Stomach (tissue), 4 donors: ENCODE measurements around the gene ADTRP.

Experiments
- POLR2A ChIP-seq, 4 donors: fragments of 450-650 bp; IDR thresholded peaks; one replicate each; pipeline ENCODE4 v1.6.1; 2016; ENCODE audit warnings: antibody characterized with exemption in 4 of 4, control low read depth in 2 of 4, mild to moderate bottlenecking in 1 of 4, moderate library complexity in 1 of 4
- POLR2AphosphoS5 ChIP-seq, 3 donors: sonication (generic); formaldehyde crosslinking; IDR thresholded peaks; one replicate each; pipeline ENCODE4 v1.6.1; 2016; ENCODE audit warnings: antibody characterized with exemption in 3 of 3
- TF ChIP-seq, protein P1 (sequence below), 7 experiments: fragments of 450-650 bp in 4 of 7; fragments of 200-600 bp in 3 of 7; sonication (generic) in 3 of 7; IDR thresholded peaks; one replicate each; pipeline ENCODE4 v1.5.1; 2016 to 2019; ENCODE audit warnings: antibody characterized with exemption in 7 of 7, control low read depth in 2 of 7, mild to moderate bottlenecking in 1 of 7

DNA sequence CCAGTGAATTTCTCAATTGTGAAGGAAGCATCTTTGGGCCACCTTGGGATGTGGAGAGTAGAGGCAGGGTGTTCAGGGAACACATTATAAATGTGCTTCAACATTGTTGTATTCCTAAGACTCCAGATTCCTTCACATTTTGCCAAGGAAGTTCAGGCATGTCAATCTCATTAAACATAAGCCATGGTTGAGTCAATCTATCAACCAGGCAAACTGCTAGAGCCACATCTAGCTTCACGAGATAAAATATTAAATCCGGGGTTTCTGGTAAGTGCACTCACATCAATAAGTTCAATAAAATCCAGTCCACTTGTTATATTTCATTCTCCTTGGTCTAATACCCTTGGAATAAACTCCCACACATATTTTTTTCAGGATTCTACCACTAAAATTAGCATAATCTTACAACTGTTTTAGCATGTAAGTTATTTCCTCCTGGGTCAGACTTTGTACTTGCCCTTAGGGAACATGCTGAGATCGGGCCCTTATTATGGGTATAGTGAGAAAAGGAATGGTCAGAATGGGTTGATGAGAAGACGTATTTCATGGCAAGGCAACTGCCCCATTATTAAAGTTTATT, 93.6 kb downstream of the ADTRP start:
- TF ChIP-seq, protein P1, sequence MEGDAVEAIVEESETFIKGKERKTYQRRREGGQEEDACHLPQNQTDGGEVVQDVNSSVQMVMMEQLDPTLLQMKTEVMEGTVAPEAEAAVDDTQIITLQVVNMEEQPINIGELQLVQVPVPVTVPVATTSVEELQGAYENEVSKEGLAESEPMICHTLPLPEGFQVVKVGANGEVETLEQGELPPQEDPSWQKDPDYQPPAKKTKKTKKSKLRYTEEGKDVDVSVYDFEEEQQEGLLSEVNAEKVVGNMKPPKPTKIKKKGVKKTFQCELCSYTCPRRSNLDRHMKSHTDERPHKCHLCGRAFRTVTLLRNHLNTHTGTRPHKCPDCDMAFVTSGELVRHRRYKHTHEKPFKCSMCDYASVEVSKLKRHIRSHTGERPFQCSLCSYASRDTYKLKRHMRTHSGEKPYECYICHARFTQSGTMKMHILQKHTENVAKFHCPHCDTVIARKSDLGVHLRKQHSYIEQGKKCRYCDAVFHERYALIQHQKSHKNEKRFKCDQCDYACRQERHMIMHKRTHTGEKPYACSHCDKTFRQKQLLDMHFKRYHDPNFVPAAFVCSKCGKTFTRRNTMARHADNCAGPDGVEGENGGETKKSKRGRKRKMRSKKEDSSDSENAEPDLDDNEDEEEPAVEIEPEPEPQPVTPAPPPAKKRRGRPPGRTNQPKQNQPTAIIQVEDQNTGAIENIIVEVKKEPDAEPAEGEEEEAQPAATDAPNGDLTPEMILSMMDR (IDR thresholded peaks at IDR 0.05): no peak
- TF ChIP-seq POLR2AphosphoS5 (IDR thresholded peaks at IDR 0.05): no peak
- no peak for TF ChIP-seq POLR2A (IDR thresholded peaks at IDR 0.05)
